Activated T-cell treated with anti-CD3 and anti-CD28 coated beads, Interleukin-2, amount 50 U/mL, for 4 hours (primary cell): Measurements from ENCODE around the gene PHC3. TPM values are rescaled to one million over a fixed set of nuclear protein-coding genes. Genes with fewer than 3 reads are reported as not detected.
"Not testable (repeated sequence)": the region's sequence is repeated elsewhere in the genome, so short reads cannot be mapped to it uniquely, and the experiment has no call there.

ENCODE experiments used
- ATAC-seq, 2 donors: fragments of 200-7000 bp; cut with Tn5 transposase; one replicate each; pipeline ENCODE4 v1.10.0; 2021
- DNase-seq: peaks from one replicate; pipeline ENCODE4 v3.0.0-alpha.2; 2020
- H3K27me3 Mint-ChIP-seq: one replicate; pipeline ENCODE4 v1.8.0; 2021; ENCODE audit warnings: low read depth, mixed read lengths
- H3K36me3 Mint-ChIP-seq: one replicate; pipeline ENCODE4 v1.8.0; 2022; ENCODE audit warnings: mixed read lengths; ENCODE audit not compliant: insufficient read depth
- H3K4me1 Mint-ChIP-seq: one replicate; pipeline ENCODE4 v1.8.0; 2021; ENCODE audit warnings: low read depth, mixed read lengths
- H3K4me3 Mint-ChIP-seq: one replicate; pipeline ENCODE4 v1.8.0; 2021; ENCODE audit warnings: mild to moderate bottlenecking, moderate library complexity, mixed read lengths
- H3K9me3 Mint-ChIP-seq: one replicate; pipeline ENCODE4 v1.8.0; 2021; ENCODE audit warnings: mixed read lengths
- total RNA-seq, 3 donors: library from RNA; stranded (reverse); gene quantifications; one replicate each; pipeline ENCODE4 v1.2.1, GENCODE V29; 2021

PHC3 gene
- total RNA-seq, 3 donors from 2014 or later = 48.5 to 48.7 (median 48.5) TPM

- DNase-seq (no peak), ATAC-seq (peak; percentile 37 to 49)
- H3K9me3 Mint-ChIP-seq = peaks cover under 1% of the 10 kb centered on the region
- H3K27me3 Mint-ChIP-seq = no peaks in the 10 kb centered on the region
- peaks cover 20% of the 10 kb centered on the region for H3K36me3 Mint-ChIP-seq
- no peak overlapping the region for H3K4me3 Mint-ChIP-seq
- H3K4me1 Mint-ChIP-seq = peaks cover 25% of the 10 kb centered on the region
These were observed 53.1 kb downstream of the PHC3 start for GRCh38 chr3:170128259-170128976.

GRCh38 chr3:170117134-170117533, 64.4 kb downstream of the PHC3 start:
- Mint-ChIP-seq H3K27me3 (no peaks in the 10 kb centered on the region), H3K4me3 (no peak overlapping the region), H3K9me3 (no peaks in the 10 kb centered on the region), H3K4me1 (no peaks in the 10 kb centered on the region), H3K36me3 (peaks cover 30% of the 10 kb centered on the region)
- DNase-seq = no peak
- ATAC-seq = no peak

GRCh38 chr3:170114165-170114564, 67.4 kb downstream of the PHC3 start:
- ATAC-seq, H3K4me3 Mint-ChIP-seq, H3K27me3 Mint-ChIP-seq, H3K9me3 Mint-ChIP-seq, DNase-seq: not testable (repeated sequence)
- H3K4me1 Mint-ChIP-seq = peaks cover 17% of the 10 kb centered on the region
- peaks cover 35% of the 10 kb centered on the region for H3K36me3 Mint-ChIP-seq

- DNase-seq = no peak
- Mint-ChIP-seq H3K27me3 (no peaks in the 10 kb centered on the region), H3K9me3 (no peaks in the 10 kb centered on the region), H3K36me3 (peaks cover 45% of the 10 kb centered on the region), H3K4me1 (peaks cover 22% of the 10 kb centered on the region), H3K4me3 (no peak overlapping the region)
- no peak for ATAC-seq
These were observed 70.3 kb downstream of the PHC3 start for GRCh38 chr3:170111147-170111771.

- H3K4me1 Mint-ChIP-seq = peaks cover 22% of the 10 kb centered on the region
- ATAC-seq = peak in 1 of 2 donors; percentile 23
- H3K4me3 Mint-ChIP-seq = no peak overlapping the region
- no peak for DNase-seq
- no peaks in the 10 kb centered on the region for H3K9me3 Mint-ChIP-seq
- H3K36me3 Mint-ChIP-seq = peaks cover 40% of the 10 kb centered on the region
- no peaks in the 10 kb centered on the region for H3K27me3 Mint-ChIP-seq
These were observed 71.8 kb downstream of the PHC3 start for GRCh38 chr3:170109579-170110293.

- Mint-ChIP-seq H3K4me1 (peaks cover 22% of the 10 kb centered on the region), H3K9me3 (no peaks in the 10 kb centered on the region), H3K4me3 (no peak overlapping the region), H3K27me3 (no peaks in the 10 kb centered on the region), H3K36me3 (peaks cover 38% of the 10 kb centered on the region)
- no peak for ATAC-seq
- DNase-seq = no peak
These were observed 72.6 kb downstream of the PHC3 start for GRCh38 chr3:170108955-170109354.

GRCh38 chr3:170107941-170108340, 73.6 kb downstream of the PHC3 start:
- DNase-seq (no peak), ATAC-seq (no peak)
- Mint-ChIP-seq H3K4me3 (no peak overlapping the region), H3K27me3 (no peaks in the 10 kb centered on the region), H3K4me1 (peaks cover 22% of the 10 kb centered on the region), H3K36me3 (peaks cover 35% of the 10 kb centered on the region), H3K9me3 (no peaks in the 10 kb centered on the region)

GRCh38 chr3:170102431-170102830, 79.1 kb downstream of the PHC3 start:
- ATAC-seq (no peak), DNase-seq (no peak)
- H3K9me3 Mint-ChIP-seq = no peaks in the 10 kb centered on the region
- H3K4me1 Mint-ChIP-seq = peaks cover 11% of the 10 kb centered on the region
- H3K27me3 Mint-ChIP-seq = no peaks in the 10 kb centered on the region
- H3K36me3 Mint-ChIP-seq = peaks cover 34% of the 10 kb centered on the region
- H3K4me3 Mint-ChIP-seq = no peak overlapping the region

- Mint-ChIP-seq H3K4me3 (no peak overlapping the region), H3K9me3 (no peaks in the 10 kb centered on the region), H3K27me3 (no peaks in the 10 kb centered on the region), H3K4me1 (peaks cover 11% of the 10 kb centered on the region), H3K36me3 (peaks cover 40% of the 10 kb centered on the region)
- DNase-seq (no peak), ATAC-seq (no peak)
These were observed 80.6 kb downstream of the PHC3 start for GRCh38 chr3:170100944-170101343.

GRCh38 chr3:170098753-170099152, 82.8 kb downstream of the PHC3 start:
- ATAC-seq (peak; percentile 46 to 78), DNase-seq (no peak)
- Mint-ChIP-seq H3K36me3 (peaks cover 57% of the 10 kb centered on the region), H3K4me3 (no peak overlapping the region), H3K9me3 (no peaks in the 10 kb centered on the region), H3K4me1 (peaks cover 11% of the 10 kb centered on the region), H3K27me3 (no peaks in the 10 kb centered on the region)

- Mint-ChIP-seq H3K4me3 (no peak overlapping the region), H3K36me3 (peaks cover 51% of the 10 kb centered on the region), H3K9me3 (no peaks in the 10 kb centered on the region), H3K27me3 (no peaks in the 10 kb centered on the region), H3K4me1 (peaks cover 11% of the 10 kb centered on the region)
- ATAC-seq = no peak
- no peak for DNase-seq
These were observed 85.2 kb downstream of the PHC3 start for GRCh38 chr3:170096342-170096741.

- DNase-seq = no peak
- Mint-ChIP-seq H3K27me3 (no peaks in the 10 kb centered on the region), H3K36me3 (peaks cover 50% of the 10 kb centered on the region), H3K4me3 (no peak overlapping the region), H3K4me1 (peaks cover 11% of the 10 kb centered on the region), H3K9me3 (no peaks in the 10 kb centered on the region)
- ATAC-seq = no peak
These were observed 85.8 kb downstream of the PHC3 start for GRCh38 chr3:170095771-170096170.

GRCh38 chr3:170092907-170093306, 88.6 kb downstream of the PHC3 start:
- no peak for ATAC-seq
- Mint-ChIP-seq H3K36me3 (peaks cover 40% of the 10 kb centered on the region), H3K9me3 (no peaks in the 10 kb centered on the region), H3K4me3 (no peak overlapping the region), H3K4me1 (no peaks in the 10 kb centered on the region), H3K27me3 (no peaks in the 10 kb centered on the region)
- DNase-seq = no peak

- H3K4me3 Mint-ChIP-seq = no peak overlapping the region
- no peaks in the 10 kb centered on the region for H3K27me3 Mint-ChIP-seq
- ATAC-seq (no peak), DNase-seq (no peak)
- peaks cover 30% of the 10 kb centered on the region for H3K36me3 Mint-ChIP-seq
- H3K4me1 Mint-ChIP-seq = no peaks in the 10 kb centered on the region
- H3K9me3 Mint-ChIP-seq = no peaks in the 10 kb centered on the region
These were observed 90.9 kb downstream of the PHC3 start for GRCh38 chr3:170090601-170090981.
